ENCODE data around the gene ASRGL1. TPM values are rescaled to one million over a fixed set of nuclear protein-coding genes. Genes with fewer than 3 reads are reported as not detected.

ASRGL1 gene
- total RNA-seq, 1 experiment from 2014 or later = 51.6 TPM

DNA sequence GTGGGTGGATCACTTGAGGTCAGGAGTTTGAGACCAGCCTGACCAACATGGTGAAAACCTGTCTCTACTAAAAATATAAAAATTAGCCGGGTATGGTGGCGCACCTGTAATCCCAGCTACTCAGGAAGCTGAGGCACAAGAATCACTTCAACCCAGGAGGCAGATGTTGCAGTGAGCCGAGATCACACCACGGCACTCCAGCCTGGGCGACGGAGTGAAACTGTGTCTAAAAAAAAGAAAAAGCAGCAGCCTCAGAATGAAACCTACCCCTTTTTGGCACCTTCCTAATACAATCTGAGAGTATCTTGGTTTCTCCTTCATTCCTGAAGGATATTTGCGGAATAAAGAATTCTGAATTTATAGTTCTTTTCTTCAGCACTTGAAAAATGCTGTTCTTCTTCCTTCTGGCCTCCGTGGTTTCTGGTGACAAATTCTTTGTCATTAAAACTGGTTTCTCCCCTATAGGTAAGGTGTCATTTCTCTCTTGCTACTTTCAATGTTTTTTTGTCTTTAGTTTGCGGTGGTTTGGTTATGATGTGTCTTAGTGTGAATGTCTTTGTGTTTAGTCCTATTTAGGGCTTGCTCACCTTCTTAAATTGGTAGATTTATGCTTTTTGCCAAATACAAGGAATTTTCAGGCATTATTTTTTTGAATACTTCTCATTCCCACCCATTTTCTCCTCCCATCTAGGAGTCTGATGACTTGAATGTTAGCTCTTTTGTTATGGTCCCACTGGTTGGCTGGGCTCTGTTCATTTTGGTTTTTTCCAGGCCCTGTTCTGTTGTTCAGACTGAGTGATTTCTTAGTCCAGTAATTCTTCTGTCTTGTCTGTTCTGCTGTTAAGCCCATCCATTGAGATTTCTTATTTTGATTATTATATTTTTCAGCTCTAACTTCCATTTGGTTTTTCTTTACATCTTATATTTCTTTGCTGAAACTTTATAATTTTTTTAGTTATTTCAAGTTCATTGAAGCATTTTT, 15.4 kb downstream of the ASRGL1 start (continued):
- TF ChIP-seq, protein P1, sequence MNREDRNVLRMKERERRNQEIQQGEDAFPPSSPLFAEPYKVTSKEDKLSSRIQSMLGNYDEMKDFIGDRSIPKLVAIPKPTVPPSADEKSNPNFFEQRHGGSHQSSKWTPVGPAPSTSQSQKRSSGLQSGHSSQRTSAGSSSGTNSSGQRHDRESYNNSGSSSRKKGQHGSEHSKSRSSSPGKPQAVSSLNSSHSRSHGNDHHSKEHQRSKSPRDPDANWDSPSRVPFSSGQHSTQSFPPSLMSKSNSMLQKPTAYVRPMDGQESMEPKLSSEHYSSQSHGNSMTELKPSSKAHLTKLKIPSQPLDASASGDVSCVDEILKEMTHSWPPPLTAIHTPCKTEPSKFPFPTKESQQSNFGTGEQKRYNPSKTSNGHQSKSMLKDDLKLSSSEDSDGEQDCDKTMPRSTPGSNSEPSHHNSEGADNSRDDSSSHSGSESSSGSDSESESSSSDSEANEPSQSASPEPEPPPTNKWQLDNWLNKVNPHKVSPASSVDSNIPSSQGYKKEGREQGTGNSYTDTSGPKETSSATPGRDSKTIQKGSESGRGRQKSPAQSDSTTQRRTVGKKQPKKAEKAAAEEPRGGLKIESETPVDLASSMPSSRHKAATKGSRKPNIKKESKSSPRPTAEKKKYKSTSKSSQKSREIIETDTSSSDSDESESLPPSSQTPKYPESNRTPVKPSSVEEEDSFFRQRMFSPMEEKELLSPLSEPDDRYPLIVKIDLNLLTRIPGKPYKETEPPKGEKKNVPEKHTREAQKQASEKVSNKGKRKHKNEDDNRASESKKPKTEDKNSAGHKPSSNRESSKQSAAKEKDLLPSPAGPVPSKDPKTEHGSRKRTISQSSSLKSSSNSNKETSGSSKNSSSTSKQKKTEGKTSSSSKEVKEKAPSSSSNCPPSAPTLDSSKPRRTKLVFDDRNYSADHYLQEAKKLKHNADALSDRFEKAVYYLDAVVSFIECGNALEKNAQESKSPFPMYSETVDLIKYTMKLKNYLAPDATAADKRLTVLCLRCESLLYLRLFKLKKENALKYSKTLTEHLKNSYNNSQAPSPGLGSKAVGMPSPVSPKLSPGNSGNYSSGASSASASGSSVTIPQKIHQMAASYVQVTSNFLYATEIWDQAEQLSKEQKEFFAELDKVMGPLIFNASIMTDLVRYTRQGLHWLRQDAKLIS (CRISPR knock-in tag; IDR thresholded peaks at IDR 0.05; ENCODE audit: borderline replicate concordance) = no peak
- no peak for TF ChIP-seq ZNF416 (CRISPR knock-in tag; IDR thresholded peaks at IDR 0.05)
- TF ChIP-seq ZNF232 (CRISPR knock-in tag; IDR thresholded peaks at IDR 0.05) = no peak

DNA sequence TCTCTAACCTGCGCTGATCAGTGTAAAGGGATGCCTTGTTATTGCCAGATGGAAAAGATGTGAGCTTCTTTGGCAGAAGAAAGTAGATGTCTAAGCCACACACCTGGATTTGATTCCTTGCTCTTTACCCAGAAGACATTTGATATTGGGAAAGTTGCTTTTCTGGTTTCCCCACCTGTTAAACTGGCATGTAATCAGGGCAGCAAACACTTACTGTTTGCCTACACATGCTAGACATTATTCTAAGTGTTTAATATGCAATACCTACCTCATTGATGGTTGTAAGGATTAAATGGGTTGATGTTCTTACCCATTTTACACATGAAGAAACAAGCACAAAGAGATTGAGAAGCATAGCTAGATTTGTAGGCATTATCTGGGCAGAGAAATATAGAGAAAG, 16.6 kb downstream of the ASRGL1 start:
- Mint-ChIP-seq H3K36me3 (peaks cover 15% of the 10 kb centered on the region), H3K27ac (no peak overlapping the region), H3K9me3 (no peaks in the 10 kb centered on the region), H3K4me3 (no peak overlapping the region), H3K4me1 (peaks cover 58% of the 10 kb centered on the region), H3K27me3 (ENCODE audit: low read depth) (no peaks in the 10 kb centered on the region)
- TF ChIP-seq ELF4 (CRISPR knock-in tag; IDR thresholded peaks at IDR 0.05; ENCODE audit: low read depth) (no peak), ZNF317 (CRISPR knock-in tag; IDR thresholded peaks at IDR 0.05; ENCODE audit: borderline replicate concordance, low read depth) (no peak), MXD4 (CRISPR knock-in tag; IDR thresholded peaks at IDR 0.05; ENCODE audit: borderline replicate concordance) (no peak), NR3C1 (CRISPR knock-in tag; conservative IDR thresholded peaks at IDR 0.05; ENCODE audit: low read depth) (no peak), ATF1 (CRISPR knock-in tag; IDR thresholded peaks at IDR 0.05) (no peak), ZNF423 (CRISPR knock-in tag; IDR thresholded peaks at IDR 0.05) (no peak), ZNF232 (CRISPR knock-in tag; IDR thresholded peaks at IDR 0.05) (no peak), TEAD4 (CRISPR knock-in tag; IDR thresholded peaks at IDR 0.05) (no peak), RELA (CRISPR knock-in tag; IDR thresholded peaks at IDR 0.05; ENCODE audit: borderline replicate concordance) (no peak), MYBL2 (CRISPR knock-in tag; IDR thresholded peaks at IDR 0.05) (no peak)
- TF ChIP-seq, protein P2, sequence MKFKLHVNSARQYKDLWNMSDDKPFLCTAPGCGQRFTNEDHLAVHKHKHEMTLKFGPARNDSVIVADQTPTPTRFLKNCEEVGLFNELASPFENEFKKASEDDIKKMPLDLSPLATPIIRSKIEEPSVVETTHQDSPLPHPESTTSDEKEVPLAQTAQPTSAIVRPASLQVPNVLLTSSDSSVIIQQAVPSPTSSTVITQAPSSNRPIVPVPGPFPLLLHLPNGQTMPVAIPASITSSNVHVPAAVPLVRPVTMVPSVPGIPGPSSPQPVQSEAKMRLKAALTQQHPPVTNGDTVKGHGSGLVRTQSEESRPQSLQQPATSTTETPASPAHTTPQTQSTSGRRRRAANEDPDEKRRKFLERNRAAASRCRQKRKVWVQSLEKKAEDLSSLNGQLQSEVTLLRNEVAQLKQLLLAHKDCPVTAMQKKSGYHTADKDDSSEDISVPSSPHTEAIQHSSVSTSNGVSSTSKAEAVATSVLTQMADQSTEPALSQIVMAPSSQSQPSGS (CRISPR knock-in tag; IDR thresholded peaks at IDR 0.05; ENCODE audit: borderline replicate concordance, low read depth) = no peak
- TF ChIP-seq, protein P3, sequence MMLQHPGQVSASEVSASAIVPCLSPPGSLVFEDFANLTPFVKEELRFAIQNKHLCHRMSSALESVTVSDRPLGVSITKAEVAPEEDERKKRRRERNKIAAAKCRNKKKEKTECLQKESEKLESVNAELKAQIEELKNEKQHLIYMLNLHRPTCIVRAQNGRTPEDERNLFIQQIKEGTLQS (CRISPR knock-in tag; conservative IDR thresholded peaks at IDR 0.05) = no peak
- TF ChIP-seq, protein P4, sequence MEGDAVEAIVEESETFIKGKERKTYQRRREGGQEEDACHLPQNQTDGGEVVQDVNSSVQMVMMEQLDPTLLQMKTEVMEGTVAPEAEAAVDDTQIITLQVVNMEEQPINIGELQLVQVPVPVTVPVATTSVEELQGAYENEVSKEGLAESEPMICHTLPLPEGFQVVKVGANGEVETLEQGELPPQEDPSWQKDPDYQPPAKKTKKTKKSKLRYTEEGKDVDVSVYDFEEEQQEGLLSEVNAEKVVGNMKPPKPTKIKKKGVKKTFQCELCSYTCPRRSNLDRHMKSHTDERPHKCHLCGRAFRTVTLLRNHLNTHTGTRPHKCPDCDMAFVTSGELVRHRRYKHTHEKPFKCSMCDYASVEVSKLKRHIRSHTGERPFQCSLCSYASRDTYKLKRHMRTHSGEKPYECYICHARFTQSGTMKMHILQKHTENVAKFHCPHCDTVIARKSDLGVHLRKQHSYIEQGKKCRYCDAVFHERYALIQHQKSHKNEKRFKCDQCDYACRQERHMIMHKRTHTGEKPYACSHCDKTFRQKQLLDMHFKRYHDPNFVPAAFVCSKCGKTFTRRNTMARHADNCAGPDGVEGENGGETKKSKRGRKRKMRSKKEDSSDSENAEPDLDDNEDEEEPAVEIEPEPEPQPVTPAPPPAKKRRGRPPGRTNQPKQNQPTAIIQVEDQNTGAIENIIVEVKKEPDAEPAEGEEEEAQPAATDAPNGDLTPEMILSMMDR (IDR thresholded peaks at IDR 0.05) = no peak
- TF ChIP-seq, protein P5, sequence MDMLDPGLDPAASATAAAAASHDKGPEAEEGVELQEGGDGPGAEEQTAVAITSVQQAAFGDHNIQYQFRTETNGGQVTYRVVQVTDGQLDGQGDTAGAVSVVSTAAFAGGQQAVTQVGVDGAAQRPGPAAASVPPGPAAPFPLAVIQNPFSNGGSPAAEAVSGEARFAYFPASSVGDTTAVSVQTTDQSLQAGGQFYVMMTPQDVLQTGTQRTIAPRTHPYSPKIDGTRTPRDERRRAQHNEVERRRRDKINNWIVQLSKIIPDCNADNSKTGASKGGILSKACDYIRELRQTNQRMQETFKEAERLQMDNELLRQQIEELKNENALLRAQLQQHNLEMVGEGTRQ (CRISPR knock-in tag; IDR thresholded peaks at IDR 0.05) = no peak
- TF ChIP-seq, protein P6, sequence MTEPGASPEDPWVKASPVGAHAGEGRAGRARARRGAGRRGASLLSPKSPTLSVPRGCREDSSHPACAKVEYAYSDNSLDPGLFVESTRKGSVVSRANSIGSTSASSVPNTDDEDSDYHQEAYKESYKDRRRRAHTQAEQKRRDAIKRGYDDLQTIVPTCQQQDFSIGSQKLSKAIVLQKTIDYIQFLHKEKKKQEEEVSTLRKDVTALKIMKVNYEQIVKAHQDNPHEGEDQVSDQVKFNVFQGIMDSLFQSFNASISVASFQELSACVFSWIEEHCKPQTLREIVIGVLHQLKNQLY (CRISPR knock-in tag; IDR thresholded peaks at IDR 0.05) = no peak
- TF ChIP-seq, protein P7, sequence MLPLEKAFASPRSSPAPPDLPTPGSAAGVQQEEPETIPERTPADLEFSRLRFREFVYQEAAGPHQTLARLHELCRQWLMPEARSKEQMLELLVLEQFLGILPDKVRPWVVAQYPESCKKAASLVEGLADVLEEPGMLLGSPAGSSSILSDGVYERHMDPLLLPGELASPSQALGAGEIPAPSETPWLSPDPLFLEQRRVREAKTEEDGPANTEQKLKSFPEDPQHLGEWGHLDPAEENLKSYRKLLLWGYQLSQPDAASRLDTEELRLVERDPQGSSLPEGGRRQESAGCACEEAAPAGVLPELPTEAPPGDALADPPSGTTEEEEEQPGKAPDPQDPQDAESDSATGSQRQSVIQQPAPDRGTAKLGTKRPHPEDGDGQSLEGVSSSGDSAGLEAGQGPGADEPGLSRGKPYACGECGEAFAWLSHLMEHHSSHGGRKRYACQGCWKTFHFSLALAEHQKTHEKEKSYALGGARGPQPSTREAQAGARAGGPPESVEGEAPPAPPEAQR (CRISPR knock-in tag; IDR thresholded peaks at IDR 0.05) = no peak
- DNase-seq (ENCODE audit: low spot score) = no peak
- POLR2A ChIA-PET = interaction anchor here (0.8 kb wide), 1 partner anchor 224 kb away, joined by 3 read pairs; no protein-coding TSS in a partner anchor
- CTCF ChIA-PET = interaction anchor here (1.2 to 1.5 kb wide), 2 partner anchors 14 to 189 kb away, joined by 3 to 4 read pairs; no protein-coding TSS in a partner anchor
- no peak for ATAC-seq

Data from WTC11 (cell line).